ENCODE data around the gene UMODL1.

UMODL1 gene

DNA sequence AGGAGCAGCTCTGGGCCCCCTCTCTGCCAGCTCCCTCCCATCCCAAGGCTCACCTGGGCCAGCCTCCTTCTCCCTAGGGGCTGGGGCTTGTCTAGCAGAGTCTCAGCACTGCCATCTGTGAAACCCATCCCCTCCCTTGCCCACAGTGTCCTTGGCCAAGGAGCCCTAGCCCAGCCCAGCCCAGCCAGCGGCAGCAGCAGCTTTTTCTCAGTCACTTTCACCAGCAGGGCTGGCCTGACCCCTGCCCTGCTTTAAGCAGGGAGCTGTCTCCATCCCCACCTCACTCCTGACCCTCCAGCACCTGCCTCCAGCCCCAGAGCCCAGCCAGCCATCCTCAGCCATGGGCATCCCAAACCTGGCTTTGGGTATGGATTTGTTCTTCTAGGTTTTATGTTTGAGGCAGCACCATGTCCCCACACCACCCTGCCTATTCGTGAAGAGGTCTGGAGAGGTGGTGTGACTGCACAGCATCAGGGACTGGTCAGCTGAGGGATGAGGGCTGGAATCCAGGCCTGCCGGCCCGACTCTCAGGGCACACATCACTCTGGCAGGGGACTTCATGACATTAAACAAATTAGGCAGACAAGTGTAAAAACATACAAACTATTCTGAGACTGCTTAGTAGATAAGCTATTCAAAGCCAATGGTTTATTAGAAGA is 111.7 kb downstream of the UMODL1 start:
- no peak for FAIRE-seq

GRCh38 chr21:42183374-42184266 is 112.5 kb downstream of the UMODL1 start:
- peak; percentile 80 for FAIRE-seq
- no peak for DNase-seq (ENCODE audit: insufficient read length)
- TF ChIP-seq POLR2AphosphoS5 (IDR thresholded peaks at IDR 0.05; ENCODE audit: low read depth, low read length) (no peak), TAF1 (IDR thresholded peaks at IDR 0.05; ENCODE audit: borderline replicate concordance, low read depth, low read length) (no peak), POLR2A (IDR thresholded peaks at IDR 0.05; ENCODE audit: low read depth, low read length) (no peak)

More for the DNA sequence above, 111.7 kb downstream of the UMODL1 start:
- no peak for DNase-seq (ENCODE audit: insufficient read length)
- no peak for TF ChIP-seq POLR2A (IDR thresholded peaks at IDR 0.05; ENCODE audit: low read depth, low read length)
- no peak for TF ChIP-seq TAF1 (IDR thresholded peaks at IDR 0.05; ENCODE audit: borderline replicate concordance, low read depth, low read length)
- TF ChIP-seq POLR2AphosphoS5 (IDR thresholded peaks at IDR 0.05; ENCODE audit: low read depth, low read length) = no peak

GRCh38 chr21:42186591-42186990 is 115.5 kb downstream of the UMODL1 start:
- no peak for DNase-seq (ENCODE audit: insufficient read length)
- FAIRE-seq = no peak
- TF ChIP-seq POLR2A (IDR thresholded peaks at IDR 0.05; ENCODE audit: low read depth, low read length) (no peak), POLR2AphosphoS5 (IDR thresholded peaks at IDR 0.05; ENCODE audit: low read depth, low read length) (no peak), TAF1 (IDR thresholded peaks at IDR 0.05; ENCODE audit: borderline replicate concordance, low read depth, low read length) (no peak)

DNA sequence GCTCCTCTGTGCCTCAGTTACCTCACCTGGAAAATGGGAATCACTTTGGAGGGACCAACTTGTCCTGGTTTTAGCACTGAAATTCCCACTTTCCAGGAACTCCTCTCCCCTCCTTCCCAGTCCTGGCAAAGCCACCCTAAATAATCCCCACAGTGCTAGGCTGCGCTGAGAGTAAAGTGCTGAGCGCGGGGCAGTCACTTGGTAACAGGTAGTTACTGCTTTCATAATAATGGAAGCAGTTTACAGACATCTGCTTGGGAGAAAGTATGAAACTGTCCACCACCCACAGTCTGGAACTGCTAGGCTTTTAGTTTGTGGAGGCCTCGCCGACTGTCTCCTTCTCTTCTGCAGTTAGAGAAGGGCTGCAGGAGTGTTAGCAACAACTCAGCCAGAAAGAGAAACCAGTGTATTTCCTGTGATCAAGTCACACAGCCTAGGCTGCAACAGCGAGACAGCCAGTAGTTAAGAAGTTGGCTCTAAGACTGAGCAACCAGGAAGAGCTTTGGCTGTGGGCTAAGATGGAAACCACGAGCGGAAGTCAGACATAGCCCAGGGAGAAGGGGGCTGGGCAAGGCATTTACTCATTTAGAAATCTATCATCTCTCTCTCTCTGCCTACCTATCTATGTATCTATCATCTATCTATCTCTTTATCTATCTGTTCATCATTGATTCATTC is 117.0 kb downstream of the UMODL1 start:
- TF ChIP-seq TAF1 (IDR thresholded peaks at IDR 0.05; ENCODE audit: borderline replicate concordance, low read depth, low read length) (peak; percentile 55), POLR2AphosphoS5 (IDR thresholded peaks at IDR 0.05; ENCODE audit: low read depth, low read length) (0 out of 2 replicates have a peak, but pooled peaks have one; percentile 55), POLR2A (IDR thresholded peaks at IDR 0.05; ENCODE audit: low read depth, low read length) (peak; percentile 78)
- peak; percentile 53 for DNase-seq (ENCODE audit: insufficient read length)

GRCh38 chr21:42188663-42189062 is 117.5 kb downstream of the UMODL1 start:
- FAIRE-seq = no peak
- DNase-seq (ENCODE audit: insufficient read length) = no peak
- no peak for TF ChIP-seq POLR2A (IDR thresholded peaks at IDR 0.05; ENCODE audit: low read depth, low read length)
- TF ChIP-seq TAF1 (IDR thresholded peaks at IDR 0.05; ENCODE audit: borderline replicate concordance, low read depth, low read length) = no peak
- TF ChIP-seq POLR2AphosphoS5 (IDR thresholded peaks at IDR 0.05; ENCODE audit: low read depth, low read length) = no peak

More for the DNA sequence above, 117.0 kb downstream of the UMODL1 start:
- peak; percentile 94 for FAIRE-seq

- TF ChIP-seq TAF1 (IDR thresholded peaks at IDR 0.05; ENCODE audit: borderline replicate concordance, low read depth, low read length) (no peak), POLR2A (IDR thresholded peaks at IDR 0.05; ENCODE audit: low read depth, low read length) (no peak), POLR2AphosphoS5 (IDR thresholded peaks at IDR 0.05; ENCODE audit: low read depth, low read length) (no peak)
- DNase-seq (ENCODE audit: insufficient read length) = no peak
- no peak for FAIRE-seq
Observed at GRCh38 chr21:42189431-42189830, 118.3 kb downstream of the UMODL1 start.

DNA sequence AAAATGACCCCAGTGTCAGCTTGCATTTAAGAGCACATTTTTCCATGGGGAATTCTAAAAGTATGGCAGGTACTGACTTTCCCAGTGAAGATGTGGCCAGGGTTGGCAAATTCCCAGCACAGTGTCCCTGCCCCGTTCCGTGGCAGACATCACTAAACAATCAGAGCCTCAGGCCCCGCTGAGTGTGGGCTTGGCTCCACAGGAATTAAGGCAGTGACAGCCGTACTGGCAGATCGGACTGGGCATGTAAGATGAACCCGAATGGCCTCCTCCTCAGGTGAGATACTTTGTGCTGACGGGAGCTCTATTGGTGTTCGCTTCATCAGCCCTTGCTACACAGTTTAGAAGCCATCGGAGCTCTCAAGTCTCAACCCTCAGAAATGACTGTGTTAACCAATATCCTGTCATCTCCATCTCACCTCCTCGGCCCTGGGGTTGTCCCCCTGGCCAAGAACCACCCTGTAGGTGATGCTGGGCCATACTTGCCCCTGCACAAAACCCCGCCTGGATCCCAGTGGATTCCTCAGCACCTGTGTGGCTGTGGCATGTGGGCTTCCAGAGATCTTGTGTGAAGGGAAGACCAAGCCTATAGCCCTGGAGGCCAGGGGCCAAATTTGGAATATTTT is 118.9 kb downstream of the UMODL1 start:
- TF ChIP-seq POLR2A (IDR thresholded peaks at IDR 0.05; ENCODE audit: low read depth, low read length) (no peak), TAF1 (IDR thresholded peaks at IDR 0.05; ENCODE audit: borderline replicate concordance, low read depth, low read length) (no peak), POLR2AphosphoS5 (IDR thresholded peaks at IDR 0.05; ENCODE audit: low read depth, low read length) (no peak)
- FAIRE-seq (no peak), DNase-seq (ENCODE audit: insufficient read length) (no peak)

GRCh38 chr21:42190486-42190863 is 119.4 kb downstream of the UMODL1 start:
- no peak for FAIRE-seq
- TF ChIP-seq POLR2A (IDR thresholded peaks at IDR 0.05; ENCODE audit: low read depth, low read length) (no peak), POLR2AphosphoS5 (IDR thresholded peaks at IDR 0.05; ENCODE audit: low read depth, low read length) (no peak), TAF1 (IDR thresholded peaks at IDR 0.05; ENCODE audit: borderline replicate concordance, low read depth, low read length) (no peak)
- no peak for DNase-seq (ENCODE audit: insufficient read length)

- no peak for TF ChIP-seq TAF1 (IDR thresholded peaks at IDR 0.05; ENCODE audit: borderline replicate concordance, low read depth, low read length)
- TF ChIP-seq POLR2A (IDR thresholded peaks at IDR 0.05; ENCODE audit: low read depth, low read length) = no peak
- TF ChIP-seq POLR2AphosphoS5 (IDR thresholded peaks at IDR 0.05; ENCODE audit: low read depth, low read length) = no peak
Observed at GRCh38 chr21:42191064-42191463, 119.9 kb downstream of the UMODL1 start.

DNA sequence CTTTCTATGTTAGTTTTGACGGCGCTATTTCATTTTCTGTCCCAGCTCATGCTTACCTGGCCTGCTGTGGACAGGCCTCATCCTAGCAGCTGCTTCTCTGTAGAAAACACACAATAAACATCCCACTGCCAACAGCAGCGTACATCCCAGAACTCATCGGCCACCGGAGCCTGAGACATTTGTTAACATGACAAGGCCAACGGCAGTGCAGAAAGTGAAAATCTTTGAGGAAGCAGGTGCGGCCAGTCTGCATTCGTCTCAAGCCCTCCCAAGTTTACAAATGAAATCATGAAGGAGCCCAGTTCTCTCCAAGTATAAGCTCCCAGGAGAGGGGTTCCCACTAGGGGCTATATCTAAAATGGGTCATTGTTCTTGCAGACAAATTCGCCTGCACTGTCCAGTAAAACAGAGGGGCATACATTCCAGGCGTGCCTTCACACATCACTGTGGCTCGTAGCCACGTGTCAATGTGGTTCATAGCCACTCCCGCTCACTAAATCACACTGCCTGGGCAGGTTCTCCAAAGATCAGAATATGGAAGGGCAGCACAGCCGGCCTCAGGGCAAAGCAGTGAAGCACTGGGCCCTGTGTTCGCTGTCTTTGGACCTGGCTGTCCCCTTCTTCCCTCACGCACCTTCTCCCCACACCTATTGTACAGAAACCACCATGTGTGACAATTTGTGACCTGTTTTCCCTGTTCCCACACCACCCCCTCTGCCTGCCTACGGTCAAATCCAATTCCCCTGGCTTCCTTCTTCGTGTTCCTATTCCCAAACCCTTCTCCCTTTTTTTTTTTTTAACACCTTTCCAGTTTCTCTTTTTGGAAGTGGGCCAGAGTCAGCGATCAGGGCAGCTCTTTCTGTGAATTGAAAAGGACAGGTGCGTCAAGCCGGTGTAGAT is 120.8 kb downstream of the UMODL1 start:
- FAIRE-seq (no peak), DNase-seq (ENCODE audit: insufficient read length) (no peak)
- no peak for TF ChIP-seq POLR2A (IDR thresholded peaks at IDR 0.05; ENCODE audit: low read depth, low read length)
- TF ChIP-seq POLR2AphosphoS5 (IDR thresholded peaks at IDR 0.05; ENCODE audit: low read depth, low read length) = no peak
- TF ChIP-seq TAF1 (IDR thresholded peaks at IDR 0.05; ENCODE audit: borderline replicate concordance, low read depth, low read length) = no peak

More at GRCh38 chr21:42191064-42191463, 119.9 kb downstream of the UMODL1 start:
- FAIRE-seq (no peak), DNase-seq (ENCODE audit: insufficient read length) (no peak)

Data from GM12892 (cell line).